HG03108 (cell line): ENCODE data around the gene HOXD8.

Experiments used
- ATAC-seq: cut with Tn5 transposase; IDR thresholded peaks from one replicate; pipeline ENCODE4 v1.9.1; 2021; ENCODE audit warnings: moderate library complexity; ENCODE audit not compliant: unreplicated experiment

The HOXD8 gene

DNA sequence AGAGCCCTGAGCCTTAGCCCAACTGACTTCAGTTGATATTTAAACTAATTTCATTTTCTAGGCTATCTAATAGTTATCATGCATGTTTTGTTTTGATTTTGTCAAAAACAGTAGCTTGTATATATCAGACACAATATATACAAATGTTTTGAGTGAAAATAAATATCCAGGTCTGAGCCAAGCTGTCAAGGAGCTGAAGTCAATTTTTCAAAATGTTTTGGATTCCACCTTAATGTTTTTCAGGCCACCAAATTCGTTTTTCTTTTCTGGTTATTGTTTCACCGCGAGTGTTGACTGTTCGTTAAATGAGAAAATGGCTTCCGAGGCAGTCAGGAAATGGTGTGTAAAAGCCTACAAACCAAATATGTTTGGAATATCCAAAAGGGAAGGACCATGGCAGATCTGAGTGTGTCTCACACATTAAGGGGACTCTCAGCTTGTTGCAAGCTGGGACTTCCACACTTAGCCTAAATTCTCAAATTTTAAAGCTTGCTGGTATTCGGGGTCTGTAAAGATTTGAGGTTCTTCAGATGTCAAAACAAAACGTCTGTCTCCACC lies 27.1 kb upstream of the HOXD8 start:
- no peak for ATAC-seq

GRCh38 chr2:176103194-176103593 lies 26.3 kb upstream of the HOXD8 start:
- ATAC-seq: no peak

GRCh38 chr2:176103742-176104315 lies 25.7 kb upstream of the HOXD8 start:
- no peak for ATAC-seq

DNA sequence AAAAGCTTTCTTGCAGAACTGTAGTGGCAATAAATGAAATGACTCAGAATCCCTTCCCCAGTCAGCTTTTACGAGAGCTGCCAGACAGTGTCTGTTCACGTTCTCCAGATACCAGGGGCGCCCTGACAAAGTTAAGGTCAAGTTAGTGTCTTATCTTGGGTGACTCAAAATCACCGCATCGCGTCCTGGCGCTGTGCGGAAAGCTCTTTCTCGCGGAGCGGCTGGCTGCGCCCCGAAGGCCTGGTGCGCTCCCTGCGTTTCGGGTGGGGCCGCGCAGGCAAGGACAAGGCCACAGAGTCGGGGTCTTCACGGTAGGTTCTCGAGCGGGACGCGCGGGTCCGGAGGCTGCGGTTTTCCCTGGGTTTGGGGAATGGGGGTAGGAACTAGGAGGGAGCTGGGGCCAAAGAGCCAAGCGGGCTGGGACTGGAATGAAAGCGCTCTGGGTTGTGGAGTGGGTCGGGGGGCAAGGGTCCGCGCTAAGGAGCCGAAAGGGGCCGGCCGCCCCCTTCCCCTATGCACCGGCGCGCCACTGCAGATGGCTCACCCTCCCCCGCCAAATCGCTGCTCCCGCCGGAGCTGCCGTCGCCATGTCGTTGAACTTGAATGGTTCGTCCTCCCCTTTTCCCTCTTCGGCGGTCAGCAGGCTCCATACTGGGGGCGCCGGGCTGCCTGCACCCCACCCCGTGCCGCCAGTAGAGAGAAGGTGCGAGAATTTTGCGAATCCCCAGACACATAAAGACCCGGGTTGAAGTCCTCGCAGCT lies 25.0 kb upstream of the HOXD8 start:
- no peak for ATAC-seq

GRCh38 chr2:176105078-176105729 lies 24.3 kb upstream of the HOXD8 start:
- ATAC-seq: no peak

- ATAC-seq: no peak
These were observed 23.6 kb upstream of the HOXD8 start for GRCh38 chr2:176105730-176106580.

DNA sequence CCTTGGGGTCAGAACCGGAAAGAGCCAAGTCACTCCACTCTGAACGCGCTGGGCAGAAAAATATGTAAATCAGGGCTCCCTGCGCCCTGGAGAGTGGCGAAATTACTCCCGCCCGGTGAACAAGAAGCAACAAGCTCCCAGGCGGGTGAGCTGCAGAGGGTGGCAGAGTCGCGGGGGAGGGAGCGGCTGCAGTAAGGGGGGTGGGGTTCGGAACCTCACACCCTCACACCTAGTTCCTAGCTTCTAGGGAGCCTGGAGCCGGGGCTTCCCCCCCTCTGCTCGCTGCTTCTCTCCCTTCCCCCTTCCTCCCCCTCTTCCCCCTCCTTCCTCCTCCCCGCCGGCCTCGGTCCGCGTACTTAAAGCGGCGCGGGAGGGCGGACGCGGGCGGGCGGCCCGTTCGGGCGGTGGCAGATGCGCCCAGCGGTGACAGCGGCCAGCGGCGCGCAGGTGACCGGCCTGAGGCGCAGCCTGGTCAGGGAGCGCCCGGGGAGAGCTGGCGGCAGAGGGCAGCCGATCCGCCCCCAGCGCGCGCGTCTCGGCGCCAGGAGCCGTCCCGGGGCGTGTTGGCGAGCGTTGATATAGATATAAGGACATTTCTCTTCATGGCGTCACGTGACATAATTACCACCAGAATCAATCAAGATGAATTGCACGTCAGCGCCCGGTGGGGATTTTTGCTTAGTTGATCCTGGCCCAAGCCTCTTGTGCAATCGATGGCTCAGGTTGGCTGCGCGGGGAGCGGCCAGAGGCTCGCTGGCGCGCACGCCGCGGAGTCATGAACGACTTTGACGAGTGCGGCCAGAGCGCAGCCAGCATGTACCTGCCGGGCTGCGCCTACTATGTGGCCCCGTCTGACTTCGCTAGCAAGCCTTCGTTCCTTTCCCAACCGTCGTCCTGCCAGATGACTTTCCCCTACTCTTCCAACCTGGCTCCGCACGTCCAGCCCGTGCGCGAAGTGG lies 22.6 kb upstream of the HOXD8 start, which contains the start of gene HOXD11:
TSS of gene HOXD11 (plus strand) at position 700 of the 959 bp plus-strand sequence. CDS start at position 776, 76 bp downstream.
- no peak for ATAC-seq

GRCh38 chr2:176107731-176108181 lies 21.7 kb upstream of the HOXD8 start:
- no peak for ATAC-seq

DNA sequence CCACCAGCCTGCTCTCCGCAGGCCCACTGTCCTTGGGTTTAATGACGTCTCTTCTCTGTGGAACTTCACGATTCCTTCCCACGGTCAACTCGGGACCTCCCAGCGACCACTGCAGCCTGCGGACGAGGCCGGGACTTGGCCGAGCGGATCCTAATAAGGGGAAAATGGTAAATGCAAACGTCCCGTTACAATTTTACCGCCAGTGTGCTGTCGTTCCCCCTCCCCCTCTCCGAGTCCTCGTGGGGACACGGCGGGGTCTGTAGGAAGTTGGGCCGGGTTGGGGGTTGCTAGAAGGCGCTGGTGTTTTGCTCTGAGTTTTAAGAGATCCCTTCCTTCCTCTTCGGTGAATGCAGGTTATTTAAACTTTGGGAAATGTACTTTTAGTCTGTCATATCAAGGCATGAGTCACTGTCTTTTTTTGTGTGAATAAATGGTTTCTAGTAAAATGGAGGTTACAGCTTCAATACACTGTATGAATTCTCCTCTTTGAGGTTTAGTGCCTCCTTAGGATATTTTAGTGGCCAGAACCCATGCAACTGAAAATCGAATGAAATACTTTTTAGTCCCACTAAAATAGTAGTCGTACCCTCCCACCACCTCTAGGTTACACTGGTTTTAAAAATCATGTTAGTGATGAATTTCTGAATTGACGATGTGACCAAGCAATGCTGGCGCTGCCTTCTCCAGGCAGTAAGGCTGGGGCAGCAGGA lies 20.2 kb upstream of the HOXD8 start:
- no peak for ATAC-seq

DNA sequence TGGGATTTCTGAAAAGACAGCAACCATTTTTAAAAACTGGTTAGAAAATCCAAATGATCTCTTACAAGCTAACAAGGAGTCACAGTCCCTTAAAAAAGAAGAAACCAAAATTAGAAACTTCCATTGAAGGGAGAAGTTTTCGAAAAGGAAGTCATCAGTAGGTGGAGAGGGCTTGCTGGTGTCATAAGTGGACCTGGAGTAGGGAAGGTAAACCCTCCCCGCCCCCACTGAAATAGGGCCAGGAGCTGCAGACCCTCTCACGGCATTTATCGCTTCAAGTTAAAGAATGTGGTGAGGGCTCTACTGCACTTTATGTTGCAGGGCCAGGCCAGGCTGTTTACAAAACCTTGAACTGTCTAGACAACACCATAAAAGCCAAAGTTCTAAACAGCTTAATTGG lies 19.6 kb upstream of the HOXD8 start:
- ATAC-seq: no peak

- no peak for ATAC-seq
These were observed 18.8 kb upstream of the HOXD8 start for GRCh38 chr2:176110415-176111308.

GRCh38 chr2:176111309-176111663 lies 18.2 kb upstream of the HOXD8 start:
- no peak for ATAC-seq

GRCh38 chr2:176111846-176112374 lies 17.6 kb upstream of the HOXD8 start:
- ATAC-seq: no peak

- ATAC-seq: no peak
These were observed 16.9 kb upstream of the HOXD8 start for GRCh38 chr2:176112375-176113302.

DNA sequence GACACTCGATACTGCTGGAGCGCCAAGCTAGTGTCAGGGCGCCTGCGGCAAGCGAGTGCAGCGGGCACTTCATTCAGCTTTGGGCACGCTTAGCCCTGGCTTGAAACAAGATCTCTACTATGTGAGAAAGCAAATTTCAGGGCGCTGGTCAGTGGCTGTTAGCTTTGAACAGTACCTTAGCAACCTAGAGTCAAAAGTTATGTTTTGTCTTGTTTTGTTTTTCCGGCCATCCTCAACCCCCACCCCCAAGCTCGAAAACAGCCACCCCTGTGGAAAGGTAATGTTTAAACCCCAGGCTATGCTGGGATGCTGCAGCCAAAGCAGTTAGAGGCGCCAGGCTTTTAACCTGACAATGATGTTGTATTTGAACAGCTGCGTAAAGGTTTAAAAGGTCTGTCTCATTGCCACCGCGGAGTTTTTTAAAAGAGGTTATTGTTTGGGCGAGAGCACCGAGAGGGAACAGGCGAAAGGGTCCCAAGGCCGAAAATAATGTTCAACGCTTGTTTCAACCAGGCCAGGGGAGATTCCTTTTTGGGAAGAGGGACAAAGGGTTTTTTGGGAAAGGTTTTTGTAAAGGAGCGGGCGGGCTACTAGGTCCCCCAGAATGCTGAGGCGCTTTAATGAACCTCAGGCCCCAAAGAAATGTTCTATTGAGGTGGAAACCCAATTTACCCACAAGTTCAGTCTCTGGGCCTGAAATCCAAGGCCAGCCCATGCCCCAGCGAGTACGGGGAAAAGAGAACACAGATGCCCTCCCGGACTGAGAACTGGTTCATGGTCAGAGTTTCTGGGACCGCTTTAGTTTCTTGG lies 15.2 kb upstream of the HOXD8 start:
- ATAC-seq: no peak
